MG63 (cell line): ENCODE data around the gene ZDHHC19. TPM values are rescaled to one million over a fixed set of nuclear protein-coding genes. Genes with fewer than 3 reads are reported as not detected.

Experiments
- DNase-seq: peaks from one replicate; pipeline ENCODE4 v3.0.0-alpha.2; 2020
- H3K27me3 ChIP-seq: fragments of 250-450 bp; sonication (Bioruptor Pico); 2 replicates; pipeline ENCODE4 v1.5.1; 2020; ENCODE audit warnings: mild to moderate bottlenecking, moderate library complexity
- H3K36me3 ChIP-seq: fragments of 250-450 bp; sonication (Bioruptor Pico); 2 replicates; pipeline ENCODE4 v1.5.1; 2020; ENCODE audit warnings: mild to moderate bottlenecking, moderate library complexity
- H3K4me3 ChIP-seq: fragments of 250-450 bp; sonication (Bioruptor Pico); 2 replicates; pipeline ENCODE4 v1.5.1; 2020; ENCODE audit warnings: mild to moderate bottlenecking, moderate library complexity
- H3K9me3 ChIP-seq: fragments of 250-450 bp; sonication (Bioruptor Pico); 2 replicates; pipeline ENCODE4 v1.5.1; 2020; ENCODE audit warnings: mild to moderate bottlenecking, moderate library complexity
- total RNA-seq: library from RNA; depleted of rRNA; stranded (reverse); fragments of >200 nt; shearing (Covaris generic); gene quantifications from 2 replicates; pipeline ENCODE4 v1.2.3, GENCODE V29; 2014; ENCODE audit warnings: low replicate concordance

Gene ZDHHC19
- total RNA-seq, 1 experiment from 2014 or later = not detected

GRCh38 chr3:196232154-196232881 is 21.1 kb upstream of the ZDHHC19 start:
- Histone ChIP-seq H3K9me3 (no peaks in the 10 kb centered on the region), H3K4me3 (no peak overlapping the region)
- no peak for DNase-seq

GRCh38 chr3:196227629-196228493 is 16.7 kb upstream of the ZDHHC19 start:
- Histone ChIP-seq H3K4me3 (no peak overlapping the region), H3K36me3 (0 out of 2 replicates have a peak, but pooled peaks cover under 1% of the 10 kb centered on the region), H3K9me3 (no peaks in the 10 kb centered on the region), H3K27me3 (no peaks in the 10 kb centered on the region)
- DNase-seq = no peak

More at GRCh38 chr3:196232154-196232881, 21.1 kb upstream of the ZDHHC19 start:
- H3K27me3 ChIP-seq = no peaks in the 10 kb centered on the region
- H3K36me3 ChIP-seq = peaks cover 22% of the 10 kb centered on the region

DNA sequence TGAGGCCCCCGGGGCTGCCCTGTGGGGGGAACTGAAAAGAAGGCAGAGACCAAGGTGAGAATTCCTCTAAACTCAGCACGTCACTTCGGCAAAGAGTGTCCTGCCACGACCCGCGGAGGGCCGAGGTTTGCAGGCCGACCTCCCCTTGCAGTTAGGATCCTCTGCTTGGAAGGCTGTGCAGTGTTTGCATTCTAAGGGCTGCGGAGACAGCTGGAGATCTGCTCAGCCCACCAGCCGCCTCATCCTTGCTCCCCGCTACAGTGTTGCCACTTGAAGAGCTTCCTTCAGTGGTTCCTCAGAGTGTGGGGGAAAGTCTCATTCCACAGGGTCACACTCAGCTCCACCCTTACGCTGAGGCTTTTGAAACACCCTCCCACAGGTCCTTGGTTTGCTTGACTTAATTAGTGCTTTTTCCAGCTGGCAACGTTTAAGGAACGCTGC is 15.9 kb upstream of the ZDHHC19 start:
- H3K36me3 ChIP-seq = no peaks in the 10 kb centered on the region
- no peak overlapping the region for H3K4me3 ChIP-seq
- DNase-seq = no peak
- no peaks in the 10 kb centered on the region for H3K27me3 ChIP-seq
- H3K9me3 ChIP-seq = no peaks in the 10 kb centered on the region

DNA sequence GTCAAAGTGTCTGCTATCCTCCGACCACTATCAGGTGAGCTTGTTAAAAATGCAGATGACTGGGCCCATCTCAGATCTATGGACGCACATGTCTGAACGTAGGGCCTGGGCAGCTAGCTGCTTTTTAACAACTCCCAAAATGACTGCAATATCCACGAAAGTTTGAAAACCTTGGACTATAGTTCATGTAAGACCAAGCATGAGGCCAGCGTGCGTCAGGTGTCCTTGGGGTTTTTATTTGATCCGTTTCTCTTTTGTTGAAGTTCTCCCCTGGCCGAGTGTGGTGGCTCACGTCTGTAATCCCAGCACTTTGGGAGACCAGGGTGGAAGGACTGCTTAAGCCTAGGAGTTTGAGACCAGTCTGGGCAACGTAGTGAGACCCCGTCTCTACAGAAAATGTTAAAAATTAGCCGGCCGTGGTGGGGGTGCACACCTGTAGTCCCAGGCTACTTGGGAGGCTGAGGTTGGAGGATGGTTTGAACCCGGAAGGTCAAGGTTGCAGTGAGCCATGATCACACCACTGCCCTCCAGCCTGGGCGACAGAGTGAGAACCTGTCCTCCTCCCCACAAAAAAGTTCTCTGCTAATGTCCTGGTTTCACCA is 14.7 kb upstream of the ZDHHC19 start:
- H3K27me3 ChIP-seq = no peaks in the 10 kb centered on the region
- no peak overlapping the region for H3K4me3 ChIP-seq
- no peak for DNase-seq
- no peaks in the 10 kb centered on the region for H3K36me3 ChIP-seq
- H3K9me3 ChIP-seq = no peaks in the 10 kb centered on the region

DNA sequence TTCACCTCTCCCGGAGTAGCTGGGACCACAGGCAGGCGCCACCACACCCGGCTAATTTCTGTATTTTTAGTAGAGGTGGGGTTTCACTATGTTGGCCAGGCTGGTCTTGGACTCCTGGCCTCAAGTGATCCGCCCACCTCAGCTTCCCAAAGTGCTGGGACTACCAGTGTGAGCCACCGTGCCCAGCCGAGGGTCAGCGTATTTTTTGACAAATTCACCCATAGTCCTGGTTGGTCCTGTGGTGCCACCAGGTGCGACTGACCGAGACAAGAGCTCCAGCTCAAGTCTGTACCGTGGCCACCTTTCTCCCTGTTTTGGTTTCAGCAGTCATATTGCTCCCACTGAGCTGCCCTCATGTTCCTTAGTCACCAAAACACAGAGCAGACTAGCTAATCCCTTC is 13.9 kb upstream of the ZDHHC19 start:
- H3K9me3 ChIP-seq = no peaks in the 10 kb centered on the region
- H3K4me3 ChIP-seq = no peak overlapping the region
- no peak for DNase-seq
- no peaks in the 10 kb centered on the region for H3K27me3 ChIP-seq
- no peaks in the 10 kb centered on the region for H3K36me3 ChIP-seq

GRCh38 chr3:196222876-196223595 is 11.8 kb upstream of the ZDHHC19 start:
- Histone ChIP-seq H3K27me3 (no peaks in the 10 kb centered on the region), H3K4me3 (no peak overlapping the region), H3K9me3 (no peaks in the 10 kb centered on the region), H3K36me3 (no peaks in the 10 kb centered on the region)
- no peak for DNase-seq

DNA sequence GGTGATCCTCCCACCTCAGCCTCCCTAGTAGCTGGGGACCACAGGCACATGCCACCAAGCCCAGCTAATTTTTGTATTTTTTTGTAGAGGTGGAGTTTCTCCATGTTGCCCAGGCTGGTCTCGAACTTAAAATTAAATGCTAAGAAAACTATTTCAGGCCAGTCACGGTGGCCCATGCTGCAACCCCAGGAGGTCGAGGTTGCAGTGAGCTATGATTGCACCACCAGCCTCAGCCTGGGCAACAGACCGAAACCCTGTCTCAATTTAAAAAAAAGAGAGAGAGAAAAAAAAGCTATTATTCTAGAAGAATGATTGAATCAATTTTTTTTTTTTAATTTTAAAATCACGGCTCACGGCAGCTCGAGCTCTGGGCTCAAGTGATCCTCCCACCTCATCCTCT is 9.8 kb upstream of the ZDHHC19 start:
- DNase-seq = no peak
- Histone ChIP-seq H3K4me3 (no peak overlapping the region), H3K9me3 (no peaks in the 10 kb centered on the region), H3K27me3 (no peaks in the 10 kb centered on the region), H3K36me3 (no peaks in the 10 kb centered on the region)

DNA sequence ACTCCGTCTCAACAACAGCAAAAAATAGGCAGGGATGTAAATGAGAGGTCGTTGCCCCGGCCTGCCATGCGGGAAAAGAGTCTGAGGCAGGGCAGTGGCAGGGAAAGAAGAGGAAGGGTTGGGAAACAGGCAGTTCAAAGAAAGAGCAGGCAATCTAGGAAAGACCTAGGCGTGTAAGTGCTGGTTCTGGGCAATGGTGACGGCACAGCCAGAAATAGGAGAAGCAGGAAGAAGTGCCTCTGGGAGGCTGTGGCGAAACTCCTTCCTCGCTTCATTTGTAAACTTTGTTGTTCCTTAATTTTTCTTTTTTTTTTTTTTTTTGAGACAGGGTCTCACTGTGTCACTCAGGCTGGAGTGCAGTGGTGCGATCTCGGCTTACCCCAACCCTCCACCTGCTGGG is 9.4 kb upstream of the ZDHHC19 start:
- Histone ChIP-seq H3K27me3 (no peaks in the 10 kb centered on the region), H3K9me3 (no peaks in the 10 kb centered on the region), H3K4me3 (no peak overlapping the region), H3K36me3 (no peaks in the 10 kb centered on the region)
- no peak for DNase-seq

- no peak overlapping the region for H3K4me3 ChIP-seq
- no peaks in the 10 kb centered on the region for H3K36me3 ChIP-seq
Measured at GRCh38 chr3:196219970-196220311, 8.7 kb upstream of the ZDHHC19 start.

GRCh38 chr3:196219194-196219969 is 8.2 kb upstream of the ZDHHC19 start:
- DNase-seq = peak; percentile 84
- Histone ChIP-seq H3K27me3 (no peaks in the 10 kb centered on the region), H3K9me3 (no peaks in the 10 kb centered on the region), H3K4me3 (peak overlapping the region; percentile 8; the same call in 1 of the 2 replicates), H3K36me3 (no peaks in the 10 kb centered on the region)

More at GRCh38 chr3:196219970-196220311, 8.7 kb upstream of the ZDHHC19 start:
- H3K9me3 ChIP-seq = no peaks in the 10 kb centered on the region
- DNase-seq = no peak
- no peaks in the 10 kb centered on the region for H3K27me3 ChIP-seq

- DNase-seq = no peak
- no peaks in the 10 kb centered on the region for H3K9me3 ChIP-seq
- H3K4me3 ChIP-seq = no peak overlapping the region
- no peaks in the 10 kb centered on the region for H3K27me3 ChIP-seq
- no peaks in the 10 kb centered on the region for H3K36me3 ChIP-seq
Measured at GRCh38 chr3:196218155-196218712, 7.0 kb upstream of the ZDHHC19 start.

DNA sequence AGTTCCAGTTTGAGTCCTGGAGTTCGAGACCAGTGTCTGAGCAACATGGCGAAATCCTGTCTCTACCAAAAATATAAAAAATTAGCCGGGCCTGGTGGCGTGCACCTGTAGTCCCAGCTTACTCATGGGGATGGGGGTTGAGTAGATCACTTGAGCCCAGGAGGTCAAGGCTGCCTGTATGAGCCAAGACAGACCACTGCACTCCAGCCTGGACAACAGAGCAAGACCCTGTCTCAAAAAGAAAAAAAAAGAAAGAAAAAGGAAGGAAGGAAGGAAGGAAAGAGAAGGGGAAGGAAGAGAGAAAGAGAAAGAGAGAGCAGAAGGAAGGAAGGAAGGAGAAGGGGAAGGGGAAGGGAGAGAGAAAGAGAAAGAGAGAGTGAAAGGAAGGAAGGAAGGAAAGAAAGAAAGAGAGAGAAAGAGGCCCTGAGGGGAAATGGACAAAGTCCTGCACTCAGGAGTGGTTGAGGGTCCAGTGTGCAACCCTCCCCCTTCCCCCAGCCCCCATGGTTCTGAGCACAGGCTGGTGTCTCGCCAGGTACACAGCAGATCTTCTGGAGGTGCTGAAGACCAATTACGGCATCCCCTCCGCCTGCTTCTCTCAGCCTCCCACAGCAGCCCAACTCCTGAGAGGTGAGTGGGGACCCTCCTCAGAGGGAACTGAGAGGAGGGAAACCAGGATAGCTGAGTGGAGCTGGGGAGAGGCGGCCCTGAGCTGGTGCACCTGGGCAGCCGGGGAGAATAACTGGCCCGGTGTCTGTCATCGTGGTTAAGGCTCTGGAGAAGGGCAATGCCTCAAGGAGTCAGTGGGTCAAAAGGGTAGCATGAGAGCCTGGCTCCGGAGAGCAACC is 6.3 kb upstream of the ZDHHC19 start:
- DNase-seq = no peak
- no peaks in the 10 kb centered on the region for H3K36me3 ChIP-seq
- no peaks in the 10 kb centered on the region for H3K27me3 ChIP-seq
- no peak overlapping the region for H3K4me3 ChIP-seq
- H3K9me3 ChIP-seq = no peaks in the 10 kb centered on the region

DNA sequence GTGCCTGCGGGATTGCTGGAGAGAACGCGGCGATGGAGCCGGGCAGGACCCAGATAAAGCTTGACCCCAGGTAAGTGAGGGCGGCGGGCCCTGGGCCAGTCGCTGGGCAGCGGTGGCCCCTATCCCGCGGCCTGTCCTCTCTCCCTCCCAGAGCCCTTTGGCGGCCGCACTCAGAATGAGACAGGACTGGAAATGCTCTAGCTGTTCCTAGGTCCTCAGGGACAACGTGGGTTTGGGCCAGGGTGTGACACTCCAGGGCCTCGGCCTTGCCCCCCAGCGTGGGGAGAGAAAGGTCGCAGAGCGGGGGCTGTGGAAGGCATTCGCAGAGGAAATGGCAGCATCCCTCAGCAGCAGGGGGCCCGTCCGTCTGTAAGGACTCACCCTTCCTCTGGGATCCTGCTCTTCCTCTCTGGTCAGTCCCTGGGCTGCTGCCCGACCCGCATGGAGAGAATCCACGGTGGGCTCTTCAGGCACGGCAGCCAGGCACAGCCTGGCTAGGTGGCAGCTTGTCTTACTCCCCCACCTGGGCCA is 5.5 kb upstream of the ZDHHC19 start:
- no peaks in the 10 kb centered on the region for H3K27me3 ChIP-seq
- no peaks in the 10 kb centered on the region for H3K36me3 ChIP-seq
- no peak for DNase-seq
- no peak overlapping the region for H3K4me3 ChIP-seq
- no peaks in the 10 kb centered on the region for H3K9me3 ChIP-seq

DNA sequence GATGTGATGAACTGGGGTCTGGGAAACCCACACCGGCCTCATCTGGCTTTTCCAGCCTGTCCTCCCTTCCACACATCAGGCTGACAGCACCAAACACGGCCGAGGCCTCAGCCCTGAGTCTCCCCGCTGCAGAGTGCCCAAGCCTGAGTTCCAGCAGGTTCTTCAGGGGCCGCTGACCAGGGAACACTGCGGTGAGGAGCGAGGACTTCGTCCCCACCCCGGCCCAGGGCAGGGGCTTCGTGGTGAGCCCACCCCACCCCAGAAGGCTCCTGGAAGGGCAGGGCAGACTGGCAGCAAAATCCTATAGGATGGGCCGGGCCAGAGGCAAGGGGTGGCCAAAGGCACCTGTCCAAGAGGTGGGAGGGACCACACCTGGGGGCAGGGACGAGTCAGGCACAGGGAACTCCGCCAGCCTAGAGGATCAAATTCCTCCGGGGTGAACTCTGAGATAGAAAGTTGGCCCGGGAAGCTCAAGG is 4.9 kb upstream of the ZDHHC19 start, which contains the start of gene SLC51A:
Gene SLC51A (plus strand): TSS at position 446 of the 476 bp plus-strand sequence. CDS start 179 bp downstream, outside the sequence.
- Histone ChIP-seq H3K27me3 (no peaks in the 10 kb centered on the region), H3K9me3 (no peaks in the 10 kb centered on the region), H3K4me3 (no peak within 1 kb of the TSS), H3K36me3 (no peaks in the 10 kb centered on the region)
- no peak for DNase-seq
